ENCODE measurements around the gene ZNF732. TPM values are rescaled to one million over a fixed set of nuclear protein-coding genes. Genes with fewer than 3 reads are reported as not detected.

Gene ZNF732
- total and polyA plus RNA-seq, 5 donors from 2014 or later: not detected

GRCh38 chr4:234178-234577 lies 71.1 kb downstream of the ZNF732 start:
- H3K9me3 Mint-ChIP-seq: peaks cover 0 to 20% (median 7%) of the 10 kb centered on the region in 7 donors
- H3K4me3 Mint-ChIP-seq: no peak overlapping the region
- H3K27me3 Mint-ChIP-seq: no peaks in the 10 kb centered on the region
- no peak overlapping the region for H3K27ac ChIP-seq (ENCODE audit: insufficient read depth, low read length, poor library complexity, severe bottlenecking)
- H3K4me3 ChIP-seq (ENCODE audit: low read depth, low read length): no peak overlapping the region
- peaks cover 4% of the 10 kb centered on the region in 2 experiments for H3K9me3 ChIP-seq (ENCODE audit: control insufficient read depth in 2 of 2, low read length in 2 of 2)
- no peaks in the 10 kb centered on the region for H3K36me3 Mint-ChIP-seq
- H3K27me3 ChIP-seq (ENCODE audit: control insufficient read depth, insufficient read depth, low read length): no peaks in the 10 kb centered on the region
- DNase-seq (no peak), ATAC-seq (ENCODE audit: low read depth in 2 of 2) (no peak)
- H3K4me1 Mint-ChIP-seq: peaks cover 0 to 2% (median 0%) of the 10 kb centered on the region in 4 donors
- H3K36me3 ChIP-seq (ENCODE audit: control insufficient read depth, insufficient read depth, low read length): no peaks in the 10 kb centered on the region
- H3K4me1 ChIP-seq (ENCODE audit: control insufficient read depth, insufficient read depth, low read length, poor library complexity, severe bottlenecking): no peaks in the 10 kb centered on the region
- H3K27ac Mint-ChIP-seq: no peak overlapping the region

GRCh38 chr4:223913-224497 lies 81.3 kb downstream of the ZNF732 start:
- H3K27ac ChIP-seq (ENCODE audit: insufficient read depth, low read length, poor library complexity, severe bottlenecking): no peak overlapping the region
- H3K4me3 ChIP-seq (ENCODE audit: low read depth, low read length): no peak overlapping the region
- H3K4me1 Mint-ChIP-seq: no peaks in the 10 kb centered on the region
- no peaks in the 10 kb centered on the region for H3K36me3 ChIP-seq (ENCODE audit: control insufficient read depth, insufficient read depth, low read length)
- peaks cover 17 to 27% of the 10 kb centered on the region in 2 experiments for H3K9me3 ChIP-seq (ENCODE audit: control insufficient read depth in 2 of 2, low read length in 2 of 2)
- peaks cover 2 to 30% (median 6%) of the 10 kb centered on the region in 7 donors for H3K9me3 Mint-ChIP-seq
- H3K4me3 Mint-ChIP-seq: no peak overlapping the region
- no peaks in the 10 kb centered on the region for H3K36me3 Mint-ChIP-seq
- no peaks in the 10 kb centered on the region for H3K27me3 Mint-ChIP-seq
- DNase-seq (no peak), ATAC-seq (ENCODE audit: low read depth in 2 of 2) (no peak)
- no peaks in the 10 kb centered on the region for H3K27me3 ChIP-seq (ENCODE audit: control insufficient read depth, insufficient read depth, low read length)
- no peak overlapping the region for H3K27ac Mint-ChIP-seq
- H3K4me1 ChIP-seq (ENCODE audit: control insufficient read depth, insufficient read depth, low read length, poor library complexity, severe bottlenecking): no peaks in the 10 kb centered on the region

Other genes starting within 250 kb of the ZNF732 start
- 5.5 TPM for gene ZNF718, start 181.0 kb downstream of the ZNF732 start, total RNA-seq
- gene ZNF718, start 181.0 kb downstream of the ZNF732 start, polyA plus RNA-seq: 1 to 10 TPM; 2.3 to 5.0 (median 4.5) TPM
- gene ZNF141, start 32.3 kb upstream of the ZNF732 start, total RNA-seq: 17.3 TPM
- 10 to 100 TPM in 3 of 4 donors, 1 to 10 TPM in 1; 8.2 to 12.0 (median 10.7) TPM for gene ZNF141, start 32.3 kb upstream of the ZNF732 start, polyA plus RNA-seq
- 37.8 TPM for gene ZNF721, start 193.7 kb upstream of the ZNF732 start, total RNA-seq
- gene ZNF721, start 193.7 kb upstream of the ZNF732 start, polyA plus RNA-seq: 10 to 100 TPM; 36.8 to 44.8 (median 37.9) TPM
- gene PIGG, start 193.7 kb upstream of the ZNF732 start, total RNA-seq: 80.6 TPM
- 10 to 100 TPM; 28.3 to 32.8 (median 31.0) TPM for gene PIGG, start 193.7 kb upstream of the ZNF732 start, polyA plus RNA-seq